ENCODE measurements around the gene ZNF90. TPM values are rescaled to one million over a fixed set of nuclear protein-coding genes. Genes with fewer than 3 reads are reported as not detected.
"Not testable (repeated sequence)": the region's sequence is repeated elsewhere in the genome, so short reads cannot be mapped to it uniquely, and the experiment has no call there.

ZNF90 gene
- total and polyA plus RNA-seq, 7 donors, result 1.5 to 4.6 (median 2.8) TPM; not detected in 1

DNA sequence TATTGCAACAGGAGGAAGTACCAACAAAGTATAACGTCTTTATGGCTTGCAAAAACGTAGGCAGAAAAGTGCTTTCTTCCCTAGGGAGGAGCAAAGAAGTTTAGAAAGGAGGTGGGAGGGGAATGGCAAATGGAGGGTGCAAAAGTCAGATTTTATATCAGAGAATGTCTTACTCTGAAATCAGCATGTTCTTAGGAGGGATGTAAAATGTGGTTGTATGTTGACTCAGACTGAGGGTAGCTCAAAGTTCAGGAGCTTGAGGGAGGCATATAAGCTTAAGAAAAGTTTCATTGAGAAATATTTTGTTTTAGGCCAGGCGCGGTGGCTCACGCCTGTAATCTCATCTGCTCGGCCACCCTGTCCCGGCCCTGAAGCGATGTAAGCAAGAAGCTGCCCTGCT, 1.7 kb downstream of the ZNF90 start:
- no peak for DNase-seq
- Histone ChIP-seq H3K27me3 (no peaks in the 10 kb centered on the region), H3K27ac (no peak overlapping the region), H3K4me3 (peak overlapping the region in 1 of 4 donors; percentile 58), H3K36me3 (no peaks in the 10 kb centered on the region), H3K4me1 (peaks cover 0 to 20% (median 9%) of the 10 kb centered on the region in 4 donors), H3K9me3 (no peaks in the 10 kb centered on the region)
- intact Hi-C loops (cut with DNase I), result loop anchor here (2.0 to 5.0 kb wide), 2 partner anchors 27 to 88 kb away; partner anchors contain the start of gene ZNF486
- 17 to 66% methylated on average over 8 of the region's 8 CpGs for WGBS, 2 donors
- TF ChIP-seq, protein P1, sequence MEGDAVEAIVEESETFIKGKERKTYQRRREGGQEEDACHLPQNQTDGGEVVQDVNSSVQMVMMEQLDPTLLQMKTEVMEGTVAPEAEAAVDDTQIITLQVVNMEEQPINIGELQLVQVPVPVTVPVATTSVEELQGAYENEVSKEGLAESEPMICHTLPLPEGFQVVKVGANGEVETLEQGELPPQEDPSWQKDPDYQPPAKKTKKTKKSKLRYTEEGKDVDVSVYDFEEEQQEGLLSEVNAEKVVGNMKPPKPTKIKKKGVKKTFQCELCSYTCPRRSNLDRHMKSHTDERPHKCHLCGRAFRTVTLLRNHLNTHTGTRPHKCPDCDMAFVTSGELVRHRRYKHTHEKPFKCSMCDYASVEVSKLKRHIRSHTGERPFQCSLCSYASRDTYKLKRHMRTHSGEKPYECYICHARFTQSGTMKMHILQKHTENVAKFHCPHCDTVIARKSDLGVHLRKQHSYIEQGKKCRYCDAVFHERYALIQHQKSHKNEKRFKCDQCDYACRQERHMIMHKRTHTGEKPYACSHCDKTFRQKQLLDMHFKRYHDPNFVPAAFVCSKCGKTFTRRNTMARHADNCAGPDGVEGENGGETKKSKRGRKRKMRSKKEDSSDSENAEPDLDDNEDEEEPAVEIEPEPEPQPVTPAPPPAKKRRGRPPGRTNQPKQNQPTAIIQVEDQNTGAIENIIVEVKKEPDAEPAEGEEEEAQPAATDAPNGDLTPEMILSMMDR (IDR thresholded peaks at IDR 0.05), result no peak
- TF ChIP-seq POLR2A (IDR thresholded peaks at IDR 0.05) (no peak), POLR2AphosphoS5 (IDR thresholded peaks at IDR 0.05) (no peak), EP300 (IDR thresholded peaks at IDR 0.05) (no peak)

DNA sequence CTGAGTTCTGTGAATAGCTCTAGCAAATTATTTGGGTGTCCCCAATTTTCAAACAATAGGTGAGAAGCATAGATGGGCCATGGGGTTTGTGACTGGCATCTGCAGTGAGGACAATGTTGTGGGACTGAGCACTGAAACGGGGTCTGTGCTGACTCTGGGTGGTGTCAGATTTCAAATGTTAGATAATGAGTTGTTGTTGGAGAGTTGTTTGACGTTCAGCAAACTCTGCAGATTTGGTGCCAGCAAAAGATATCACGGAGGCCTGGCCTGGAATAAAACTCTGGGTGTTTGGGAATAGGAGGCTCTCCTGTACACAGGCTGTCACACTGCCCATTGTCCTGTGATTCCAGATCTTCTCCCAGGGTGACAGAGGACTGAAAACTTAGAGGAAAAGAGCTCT, 2.9 kb downstream of the ZNF90 start:
- H3K4me1 ChIP-seq, result peaks cover 0 to 20% (median 9%) of the 10 kb centered on the region in 4 donors
- no peak for DNase-seq
- H3K27ac ChIP-seq, result no peak overlapping the region
- H3K27me3 ChIP-seq, result no peaks in the 10 kb centered on the region
- 85 to 87% methylated on average over 3 of the region's 3 CpGs for WGBS, 2 donors
- no peak overlapping the region for H3K4me3 ChIP-seq
- no peaks in the 10 kb centered on the region for H3K36me3 ChIP-seq
- TF ChIP-seq, protein P1 (IDR thresholded peaks at IDR 0.05), result no peak
- TF ChIP-seq EP300 (IDR thresholded peaks at IDR 0.05), result no peak
- TF ChIP-seq POLR2A (IDR thresholded peaks at IDR 0.05), result no peak
- TF ChIP-seq POLR2AphosphoS5 (IDR thresholded peaks at IDR 0.05), result no peak
- H3K9me3 ChIP-seq, result no peaks in the 10 kb centered on the region
- intact Hi-C loops (cut with DNase I), result no loop called here

DNA sequence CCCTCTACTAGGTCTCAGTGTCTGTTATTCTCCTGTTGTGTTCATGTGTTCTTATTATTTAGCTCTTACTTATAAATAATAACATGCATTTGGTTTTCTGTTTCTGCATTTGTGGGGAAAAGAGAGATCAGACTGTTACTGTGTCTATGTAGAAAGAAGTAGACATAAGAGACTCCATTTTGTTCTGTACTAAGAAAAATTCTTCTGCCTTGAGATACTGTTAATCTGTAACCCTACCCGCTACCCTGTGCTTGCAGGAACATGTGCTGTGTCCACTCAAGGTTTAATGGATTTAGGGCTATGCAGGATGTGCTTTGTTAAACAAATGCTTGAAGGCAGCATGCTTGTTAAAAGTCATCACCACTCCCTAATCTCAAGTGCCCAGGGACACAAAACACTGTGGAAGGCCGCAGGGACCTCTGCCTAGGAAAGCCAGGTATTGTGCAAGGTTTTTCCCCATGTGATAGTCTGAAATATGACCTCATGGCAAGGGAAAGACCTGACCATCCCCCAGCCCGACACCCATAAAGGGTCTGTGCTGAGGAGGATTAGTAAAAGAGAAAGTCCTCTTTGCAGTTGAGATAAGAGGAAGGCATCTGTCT, 4.5 kb downstream of the ZNF90 start:
- H3K27ac ChIP-seq; H3K4me3 ChIP-seq; H3K36me3 ChIP-seq; H3K27me3 ChIP-seq; intact Hi-C loops (cut with DNase I); H3K9me3 ChIP-seq; DNase-seq: not testable (repeated sequence)
- peaks cover 0 to 20% (median 9%) of the 10 kb centered on the region in 4 donors for H3K4me1 ChIP-seq
- 77 to 84% methylated on average over 3 of the region's 3 CpGs for WGBS, 2 donors

DNA sequence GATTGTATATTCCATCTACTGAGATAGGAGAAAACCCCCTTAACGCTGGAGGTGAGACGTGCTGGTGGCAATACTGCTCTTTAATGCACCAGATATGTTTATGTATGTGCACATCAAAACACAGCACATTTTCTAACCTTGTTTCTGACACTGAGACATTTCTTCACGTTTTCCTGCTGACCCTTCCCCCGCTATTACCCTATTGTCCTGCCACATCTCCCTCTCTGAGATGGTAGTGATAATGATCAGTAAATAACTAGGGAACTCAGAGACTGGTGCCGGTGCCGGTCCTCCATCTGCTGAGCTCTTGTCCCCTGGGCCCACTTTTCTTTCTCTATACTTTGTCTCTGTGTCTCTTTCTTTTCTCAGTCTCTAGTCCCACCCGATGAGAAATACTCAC, 5.1 kb downstream of the ZNF90 start:
- WGBS, 2 donors, result 78 to 83% methylated on average over 7 of the region's 7 CpGs
- DNase-seq; H3K4me3 ChIP-seq; intact Hi-C loops (cut with DNase I); H3K36me3 ChIP-seq; H3K27me3 ChIP-seq; H3K27ac ChIP-seq; H3K9me3 ChIP-seq: not testable (repeated sequence)
- peaks cover 0 to 18% (median 8%) of the 10 kb centered on the region in 4 donors for H3K4me1 ChIP-seq

DNA sequence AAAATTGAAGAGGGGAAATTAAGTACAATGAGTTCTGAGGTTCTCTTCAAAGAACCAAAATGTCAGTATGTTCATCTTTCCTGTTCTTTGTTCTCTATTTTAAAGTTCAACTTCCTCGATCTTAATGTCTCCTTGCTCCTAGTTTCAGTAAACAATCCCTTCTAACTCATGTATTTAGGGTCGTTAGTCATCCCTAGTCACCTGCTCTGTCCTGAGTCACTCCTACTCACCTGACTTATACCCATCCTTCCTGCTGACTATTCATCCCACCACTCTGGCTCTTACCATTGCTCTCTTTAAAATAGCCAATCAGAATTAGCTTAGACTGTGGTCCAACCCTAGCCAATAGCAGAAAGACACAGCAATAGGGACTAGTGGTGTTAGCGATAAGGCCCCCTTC, 24.3 kb downstream of the ZNF90 start:
- no peak overlapping the region for H3K27ac ChIP-seq
- no peak for DNase-seq
- no peaks in the 10 kb centered on the region for H3K27me3 ChIP-seq
- no peak for TF ChIP-seq EP300 (IDR thresholded peaks at IDR 0.05)
- no peak for TF ChIP-seq POLR2A (IDR thresholded peaks at IDR 0.05)
- TF ChIP-seq POLR2AphosphoS5 (IDR thresholded peaks at IDR 0.05), result no peak
- TF ChIP-seq, protein P1 (IDR thresholded peaks at IDR 0.05), result no peak
- H3K4me1 ChIP-seq, result no peaks in the 10 kb centered on the region
- WGBS, 2 donors, result 88 to 91% methylated on average over 3 of the region's 3 CpGs
- no peak overlapping the region for H3K4me3 ChIP-seq
- intact Hi-C loops (cut with DNase I), result no loop called here
- H3K9me3 ChIP-seq, result peaks cover 0 to 30% (median 6%) of the 10 kb centered on the region in 4 donors
- peaks cover 0 to 10% (median 0%) of the 10 kb centered on the region in 4 donors for H3K36me3 ChIP-seq
